Esophagus muscularis mucosa (tissue), 4 donors: Measurements from ENCODE around the gene KRTAP4-11.

Experiments used
- CTCF ChIP-seq, 3 experiments: fragments of 200-600 bp in 2 of 3; fragments of 450-650 bp in 1 of 3; sonication (generic) in 2 of 3; IDR thresholded peaks; one replicate each; pipeline ENCODE4 v1.5.1; 2017 to 2019; ENCODE audit warnings: antibody characterized with exemption in 3 of 3, mild to moderate bottlenecking in 2 of 3, moderate library complexity in 1 of 3
- EP300 ChIP-seq: sonication (generic); formaldehyde crosslinking; IDR thresholded peaks from one replicate; pipeline ENCODE4 v1.6.1; 2017; ENCODE audit warnings: antibody characterized with exemption
- POLR2A ChIP-seq: fragments of 450-650 bp; IDR thresholded peaks from one replicate; pipeline ENCODE4 v1.6.1; 2017; ENCODE audit warnings: antibody characterized with exemption, moderate library complexity, mild to moderate bottlenecking, low read depth
- POLR2AphosphoS5 ChIP-seq, 2 donors: sonication (generic); formaldehyde crosslinking; IDR thresholded peaks; one replicate each; pipeline ENCODE4 v1.6.1; 2017; ENCODE audit warnings: antibody characterized with exemption in 2 of 2

- TF ChIP-seq CTCF (IDR thresholded peaks at IDR 0.05) (no peak), EP300 (no peak), POLR2AphosphoS5 (IDR thresholded peaks at IDR 0.05) (no peak), POLR2A (no peak)
Observed at GRCh38 chr17:41069031-41069430, 49.1 kb downstream of the KRTAP4-11 start.
